DND-41 (cell line): ENCODE measurements around the gene ROGDI.

Experiments
- ATAC-seq: fragments of 200-7000 bp; cut with Tn5 transposase; 3 replicates; pipeline ENCODE4 v1.9.1; 2021; ENCODE audit warnings: low read depth; ENCODE audit not compliant: insufficient read depth
- DNase-seq: peaks from one replicate; pipeline ENCODE4 v3.0.0-alpha.2; 2020
- H2AFZ ChIP-seq: 2 replicates; pipeline ENCODE4 v1.6.0; 2012; ENCODE audit warnings: low read depth, low read length
- H3K27ac ChIP-seq: 2 replicates; pipeline ENCODE4 v1.5.1; 2012; ENCODE audit warnings: low read length, inconsistent platforms
- H3K27me3 ChIP-seq: fragments of 200-600 bp; sonication (generic); 2 replicates; pipeline ENCODE4 v1.6.0; 2012; ENCODE audit warnings: low read length, mild to moderate bottlenecking, inconsistent platforms; ENCODE audit not compliant: insufficient read depth, poor library complexity
- H3K36me3 ChIP-seq: 2 replicates; pipeline ENCODE4 v1.5.1; 2012; ENCODE audit warnings: low read length, inconsistent platforms; ENCODE audit not compliant: insufficient read depth
- H3K4me1 ChIP-seq: 2 replicates; pipeline ENCODE4 v1.5.1; 2012; ENCODE audit warnings: mild to moderate bottlenecking, low read length; ENCODE audit not compliant: insufficient read depth
- H3K4me2 ChIP-seq: 2 replicates; pipeline ENCODE4 v1.6.0; 2012; ENCODE audit warnings: mild to moderate bottlenecking, moderate library complexity, low read length, inconsistent platforms; ENCODE audit not compliant: insufficient read depth
- H3K4me3 ChIP-seq, 2 experiments: fragments of 200-600 bp in 1 of 2; shearing (Covaris generic) in 1 of 2; 2 replicates each; pipeline ENCODE4 v1.5.1; 2012 to 2016; ENCODE audit warnings: inconsistent platforms in 2 of 2, low read length in 2 of 2, mild to moderate bottlenecking in 2 of 2, low read depth in 1 of 2, moderate library complexity in 1 of 2
- H3K79me2 ChIP-seq: 2 replicates; pipeline ENCODE4 v1.6.0; 2012; ENCODE audit warnings: low read length, inconsistent platforms; ENCODE audit not compliant: insufficient read depth
- H3K9ac ChIP-seq: 2 replicates; pipeline ENCODE4 v1.6.0; 2012; ENCODE audit warnings: low read depth, mild to moderate bottlenecking, inconsistent platforms, low read length, moderate library complexity
- H3K9me3 ChIP-seq: 2 replicates; pipeline ENCODE4 v1.5.1; 2012; ENCODE audit warnings: low read length, moderate library complexity, mild to moderate bottlenecking, inconsistent platforms; ENCODE audit not compliant: insufficient read depth, severe bottlenecking
- H4K20me1 ChIP-seq: 2 replicates; pipeline ENCODE4 v1.6.0; 2012; ENCODE audit warnings: low read length; ENCODE audit not compliant: insufficient read depth
- EZH2 ChIP-seq: IDR thresholded peaks from 3 replicates; pipeline ENCODE4 v1.6.1; 2012; ENCODE audit warnings: borderline replicate concordance, low read depth, mild to moderate bottlenecking, moderate library complexity, low read length, inconsistent platforms; ENCODE audit not compliant: severe bottlenecking
- TF ChIP-seq, protein P1 (sequence below): IDR thresholded peaks from 2 replicates; pipeline ENCODE4 v1.5.1; 2012; ENCODE audit warnings: borderline replicate concordance, low read length, moderate library complexity, mild to moderate bottlenecking; ENCODE audit not compliant: poor library complexity, severe bottlenecking; ENCODE audit errors: extremely low read depth

The ROGDI gene

DNA sequence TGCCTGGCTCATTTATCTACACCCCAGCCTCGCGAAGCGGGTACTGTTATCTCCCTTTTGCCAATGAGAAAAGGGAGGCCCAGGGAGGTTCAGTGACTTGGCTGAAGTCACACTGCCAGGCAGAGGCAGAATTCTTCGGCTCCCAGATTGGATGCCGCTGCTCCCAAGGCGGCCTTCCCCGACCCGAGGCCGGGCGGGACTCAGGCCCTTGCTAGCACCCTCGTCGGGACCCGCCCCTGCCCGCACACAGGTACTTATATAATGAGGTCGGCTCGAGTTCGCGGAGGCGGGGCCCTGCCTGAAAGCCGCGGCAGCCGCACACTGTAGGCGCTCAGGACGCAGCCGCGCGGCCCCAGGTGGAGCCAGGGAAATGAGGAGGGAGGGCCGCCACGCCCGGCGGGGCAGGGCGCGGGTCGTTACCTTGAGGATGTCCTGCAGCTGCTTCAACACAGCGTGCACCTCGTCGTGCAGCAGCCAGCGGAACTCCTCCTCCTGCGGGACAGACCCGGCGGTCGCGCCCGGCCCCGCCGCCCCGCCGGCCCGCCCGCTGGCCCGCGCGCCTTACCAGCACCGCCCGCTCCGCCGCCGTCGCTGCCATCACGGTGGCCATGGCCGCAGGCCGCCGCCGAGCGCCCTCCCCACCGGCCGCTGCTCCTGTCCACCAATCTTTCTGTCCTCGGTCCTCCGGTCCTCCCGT, at the start of gene ROGDI:
ROGDI (minus strand) TSS at position 672 of the 697 bp plus-strand sequence; CDS start at position 610, 62 bp downstream.
- Histone ChIP-seq H3K9me3 (no peaks in the 10 kb centered on the region), H3K4me3 (peak within 1 kb of the TSS; percentile 70 to 84; a peak in 3 of 4 replicates), H3K79me2 (no peaks in the 10 kb centered on the region), H3K9ac (peak within 1 kb of the TSS; percentile 59), H3K4me1 (peaks cover 24% of the 10 kb centered on the region), H3K4me2 (peak within 1 kb of the TSS; percentile 91), H3K27ac (peak within 1 kb of the TSS; percentile 65), H3K27me3 (no peaks in the 10 kb centered on the region), H3K36me3 (peaks cover 24% of the 10 kb centered on the region), H4K20me1 (peaks cover 6% of the 10 kb centered on the region; the same call in 1 of the 2 replicates), H2AFZ (peak within 1 kb of the TSS; percentile 89)
- DNase-seq (peak; percentile 64), ATAC-seq (peak; percentile 46)
- TF ChIP-seq, protein P1, sequence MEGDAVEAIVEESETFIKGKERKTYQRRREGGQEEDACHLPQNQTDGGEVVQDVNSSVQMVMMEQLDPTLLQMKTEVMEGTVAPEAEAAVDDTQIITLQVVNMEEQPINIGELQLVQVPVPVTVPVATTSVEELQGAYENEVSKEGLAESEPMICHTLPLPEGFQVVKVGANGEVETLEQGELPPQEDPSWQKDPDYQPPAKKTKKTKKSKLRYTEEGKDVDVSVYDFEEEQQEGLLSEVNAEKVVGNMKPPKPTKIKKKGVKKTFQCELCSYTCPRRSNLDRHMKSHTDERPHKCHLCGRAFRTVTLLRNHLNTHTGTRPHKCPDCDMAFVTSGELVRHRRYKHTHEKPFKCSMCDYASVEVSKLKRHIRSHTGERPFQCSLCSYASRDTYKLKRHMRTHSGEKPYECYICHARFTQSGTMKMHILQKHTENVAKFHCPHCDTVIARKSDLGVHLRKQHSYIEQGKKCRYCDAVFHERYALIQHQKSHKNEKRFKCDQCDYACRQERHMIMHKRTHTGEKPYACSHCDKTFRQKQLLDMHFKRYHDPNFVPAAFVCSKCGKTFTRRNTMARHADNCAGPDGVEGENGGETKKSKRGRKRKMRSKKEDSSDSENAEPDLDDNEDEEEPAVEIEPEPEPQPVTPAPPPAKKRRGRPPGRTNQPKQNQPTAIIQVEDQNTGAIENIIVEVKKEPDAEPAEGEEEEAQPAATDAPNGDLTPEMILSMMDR: no peak
- TF ChIP-seq EZH2: no peak

GRCh38 chr16:4850211-4850610, 47.8 kb upstream of the ROGDI start:
- ATAC-seq (no peak), DNase-seq (no peak)
- peak overlapping the region in 1 of 2 experiments; percentile 95; a peak in 1 of 4 replicates for H3K4me3 ChIP-seq
- no peaks in the 10 kb centered on the region for H3K27me3 ChIP-seq
- peak overlapping the region; percentile 40; the same call in 1 of the 2 replicates for H3K9ac ChIP-seq
- H4K20me1 ChIP-seq: peaks cover 69% of the 10 kb centered on the region
- H3K36me3 ChIP-seq: peaks cover 49% of the 10 kb centered on the region
- TF ChIP-seq, protein P1: no peak
- no peak for TF ChIP-seq EZH2
- no peak overlapping the region for H3K27ac ChIP-seq
- no peak overlapping the region for H2AFZ ChIP-seq
- peak overlapping the region; percentile 100 for H3K4me2 ChIP-seq
- H3K4me1 ChIP-seq: peaks cover 40% of the 10 kb centered on the region
- H3K9me3 ChIP-seq: no peaks in the 10 kb centered on the region
- peaks cover 82% of the 10 kb centered on the region for H3K79me2 ChIP-seq

- Histone ChIP-seq H3K9ac (peak overlapping the region; percentile 99), H3K36me3 (peaks cover 49% of the 10 kb centered on the region), H4K20me1 (peaks cover 68% of the 10 kb centered on the region), H3K79me2 (peaks cover 95% of the 10 kb centered on the region), H3K27me3 (no peaks in the 10 kb centered on the region), H3K4me3 (peak overlapping the region; percentile 95 to 96), H3K9me3 (no peaks in the 10 kb centered on the region), H2AFZ (peak overlapping the region; percentile 82), H3K4me2 (peak overlapping the region; percentile 100), H3K4me1 (peaks cover 49% of the 10 kb centered on the region), H3K27ac (peak overlapping the region; percentile 76)
- ATAC-seq: peak; percentile 29
- TF ChIP-seq, protein P1: no peak
- TF ChIP-seq EZH2: no peak
- peak; percentile 44 for DNase-seq
These were observed 45.5 kb upstream of the ROGDI start for GRCh38 chr16:4847774-4848587.
